HuH-7.5 (cell line): ENCODE measurements around the gene BNIPL.

Experiments
- DNase-seq: peaks from one replicate; pipeline ENCODE4 v3.0.0; 2011; ENCODE audit warnings: low spot score

Gene BNIPL

GRCh38 chr1:151036356-151036755, at the start of gene BNIPL:
TSS of gene BNIPL (plus strand) at chr1:151036586. CDS start at chr1:151036726, 140 bp downstream.
- no peak for DNase-seq

GRCh38 chr1:150987924-150988323, 48.5 kb upstream of the BNIPL start:
- DNase-seq: no peak

- DNase-seq: no peak
These were observed 43.8 kb upstream of the BNIPL start for GRCh38 chr1:150992626-150993025.

GRCh38 chr1:150994248-150994647, 42.1 kb upstream of the BNIPL start:
- no peak for DNase-seq

- no peak for DNase-seq
These were observed 40.9 kb upstream of the BNIPL start for GRCh38 chr1:150995460-150995859.

GRCh38 chr1:150995896-150996295, 40.5 kb upstream of the BNIPL start:
- DNase-seq: no peak

- no peak for DNase-seq
These were observed 39.1 kb upstream of the BNIPL start for GRCh38 chr1:150997126-150997872.

- DNase-seq: no peak
These were observed 38.4 kb upstream of the BNIPL start for GRCh38 chr1:150997949-150998348.

GRCh38 chr1:150999051-150999674, 37.2 kb upstream of the BNIPL start:
- no peak for DNase-seq

- no peak for DNase-seq
These were observed 36.5 kb upstream of the BNIPL start for GRCh38 chr1:150999926-151000325.

- DNase-seq: no peak
These were observed 36.0 kb upstream of the BNIPL start for GRCh38 chr1:151000408-151000807.

- DNase-seq: no peak
These were observed 34.8 kb upstream of the BNIPL start for GRCh38 chr1:151001602-151002001.

- DNase-seq: no peak
These were observed 34.3 kb upstream of the BNIPL start for GRCh38 chr1:151002051-151002450.

- DNase-seq: no peak
These were observed 33.8 kb upstream of the BNIPL start for GRCh38 chr1:151002611-151003010.

GRCh38 chr1:151003180-151003579, 33.2 kb upstream of the BNIPL start:
- DNase-seq: no peak

GRCh38 chr1:151005729-151006319, 30.6 kb upstream of the BNIPL start:
- DNase-seq: no peak

GRCh38 chr1:151006327-151007052, 29.9 kb upstream of the BNIPL start, which contains the start of gene MINDY1:
TSS of gene MINDY1 (minus strand) at chr1:151006902. CDS start at chr1:151002617, 4,285 bp downstream.
- peak; percentile 78 for DNase-seq

- no peak for DNase-seq
These were observed 28.5 kb upstream of the BNIPL start for GRCh38 chr1:151007853-151008243.

GRCh38 chr1:151008244-151009205, 27.9 kb upstream of the BNIPL start, which contains the start of gene PRUNE1:
TSS of gene PRUNE1 (plus strand) at chr1:151008449. CDS start at chr1:151008633, 184 bp downstream.
- peak; percentile 91 for DNase-seq

- no peak for DNase-seq
These were observed 27.2 kb upstream of the BNIPL start for GRCh38 chr1:151009206-151009587.

- DNase-seq: no peak
These were observed 26.6 kb upstream of the BNIPL start for GRCh38 chr1:151009674-151010345.
